C4-2B (cell line): ENCODE measurements around the gene CYGB.
"Not testable (repeated sequence)": the region's sequence is repeated elsewhere in the genome, so short reads cannot be mapped to it uniquely, and the experiment has no call there.

Experiments used
- H3K27ac ChIP-seq: fragments of 450-650 bp; 2 replicates; pipeline ENCODE4 v1.5.1; 2017
- ZFX ChIP-seq: fragments of 450-650 bp; IDR thresholded peaks from 2 replicates; pipeline ENCODE4 v1.6.1; 2017
- TF ChIP-seq, protein P1 (sequence below): fragments of 450-650 bp; conservative IDR thresholded peaks from 2 replicates; pipeline ENCODE4 v1.5.1; 2017; ENCODE audit warnings: mild to moderate bottlenecking

The CYGB gene

DNA sequence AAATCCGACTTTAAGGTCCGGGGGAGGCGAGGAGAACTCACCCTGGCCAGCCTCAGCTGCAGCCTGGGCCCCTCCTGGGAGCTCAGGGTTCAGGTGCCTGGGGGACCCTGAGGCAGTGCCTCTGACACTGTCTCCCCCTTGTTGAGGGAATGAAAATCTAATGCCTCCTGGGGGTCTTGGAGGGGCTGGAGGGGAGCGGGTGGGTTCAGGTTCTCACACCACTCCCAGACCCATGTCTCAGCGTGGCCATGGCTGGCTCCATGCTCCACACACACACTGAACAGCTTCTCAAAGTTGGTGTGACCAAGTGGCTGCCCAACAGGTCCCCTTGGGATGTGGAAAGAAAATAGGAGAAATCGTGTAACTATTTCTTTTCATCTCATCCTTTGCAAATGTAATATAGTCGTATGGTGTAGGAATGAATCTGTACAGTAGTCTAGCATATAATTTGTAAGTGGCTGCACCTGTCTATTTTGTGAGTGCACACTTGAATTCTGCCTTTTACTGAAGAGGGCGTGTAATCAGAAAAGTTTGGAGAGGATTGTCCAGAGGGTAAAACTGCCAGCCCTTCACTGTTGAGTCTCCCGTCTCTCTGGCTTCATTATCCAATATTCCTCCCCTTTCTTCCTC is 1.5 kb upstream of the CYGB start:
- no peak for TF ChIP-seq ZFX
- TF ChIP-seq, protein P1, sequence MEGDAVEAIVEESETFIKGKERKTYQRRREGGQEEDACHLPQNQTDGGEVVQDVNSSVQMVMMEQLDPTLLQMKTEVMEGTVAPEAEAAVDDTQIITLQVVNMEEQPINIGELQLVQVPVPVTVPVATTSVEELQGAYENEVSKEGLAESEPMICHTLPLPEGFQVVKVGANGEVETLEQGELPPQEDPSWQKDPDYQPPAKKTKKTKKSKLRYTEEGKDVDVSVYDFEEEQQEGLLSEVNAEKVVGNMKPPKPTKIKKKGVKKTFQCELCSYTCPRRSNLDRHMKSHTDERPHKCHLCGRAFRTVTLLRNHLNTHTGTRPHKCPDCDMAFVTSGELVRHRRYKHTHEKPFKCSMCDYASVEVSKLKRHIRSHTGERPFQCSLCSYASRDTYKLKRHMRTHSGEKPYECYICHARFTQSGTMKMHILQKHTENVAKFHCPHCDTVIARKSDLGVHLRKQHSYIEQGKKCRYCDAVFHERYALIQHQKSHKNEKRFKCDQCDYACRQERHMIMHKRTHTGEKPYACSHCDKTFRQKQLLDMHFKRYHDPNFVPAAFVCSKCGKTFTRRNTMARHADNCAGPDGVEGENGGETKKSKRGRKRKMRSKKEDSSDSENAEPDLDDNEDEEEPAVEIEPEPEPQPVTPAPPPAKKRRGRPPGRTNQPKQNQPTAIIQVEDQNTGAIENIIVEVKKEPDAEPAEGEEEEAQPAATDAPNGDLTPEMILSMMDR, result no peak
- H3K27ac ChIP-seq, result no peak overlapping the region

- H3K27ac ChIP-seq, result no peak overlapping the region
Measured at GRCh38 chr17:76538281-76538931, 897 bp upstream of the CYGB start.

DNA sequence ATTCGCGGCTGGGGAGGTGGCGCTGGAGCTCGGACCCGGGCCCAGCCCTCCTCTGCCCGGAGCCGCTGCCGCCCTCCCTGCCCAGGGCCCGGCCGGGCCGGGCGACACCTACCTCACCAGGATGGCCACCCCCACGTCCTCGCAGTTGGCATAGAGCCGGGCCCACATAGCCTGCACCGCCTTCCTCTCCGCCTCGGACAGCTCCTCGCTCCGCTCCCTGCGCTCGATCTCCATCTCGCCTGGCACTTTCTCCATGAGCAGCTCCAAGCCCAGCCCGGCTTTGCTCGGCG is 276 bp downstream of the CYGB start:
- TF ChIP-seq, protein P1, result no peak
- TF ChIP-seq ZFX, result no peak

More at GRCh38 chr17:76538281-76538931, 897 bp upstream of the CYGB start:
- TF ChIP-seq ZFX, result no peak
- TF ChIP-seq, protein P1, result no peak

DNA sequence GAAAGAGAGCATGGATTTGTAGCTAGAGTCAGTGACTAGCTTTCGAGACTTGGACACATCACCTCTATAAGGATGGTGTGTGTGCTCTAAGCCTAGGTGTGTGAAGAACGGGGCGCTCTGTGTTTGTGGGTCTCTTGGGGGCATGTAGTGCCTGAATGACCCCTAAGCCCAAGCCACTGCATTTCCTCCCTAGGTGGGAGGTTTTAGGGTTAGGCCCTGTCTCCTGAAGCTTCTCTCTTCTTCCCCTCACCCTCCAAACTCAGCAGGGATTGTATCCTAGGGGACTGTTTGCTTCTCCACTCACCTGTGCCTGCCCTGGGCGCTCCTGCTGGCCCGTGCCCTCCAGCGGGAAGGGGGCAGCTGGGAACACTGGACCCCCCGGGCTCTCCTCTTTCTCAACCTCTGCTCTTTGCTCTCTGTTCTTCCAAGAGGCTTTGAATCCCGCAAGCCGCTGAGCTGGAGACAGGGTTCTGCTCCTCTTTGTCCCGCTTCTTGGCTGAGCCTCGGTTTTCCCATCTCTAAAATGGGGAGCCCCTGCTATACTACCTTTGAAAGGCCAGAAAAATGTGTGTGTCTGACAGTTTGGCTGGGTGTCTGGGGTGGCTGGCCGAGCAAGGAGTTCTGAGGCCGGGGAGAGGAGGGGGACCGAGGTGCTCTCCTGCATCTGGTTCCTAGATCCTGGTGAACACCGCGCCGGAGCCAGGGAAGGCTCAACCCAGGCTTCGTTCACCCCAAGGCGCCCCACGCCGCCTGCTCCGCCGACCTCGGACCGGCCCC is 810 bp downstream of the CYGB start:
- no peak for TF ChIP-seq ZFX
- TF ChIP-seq, protein P1, result no peak
- H3K27ac ChIP-seq, result no peak overlapping the region

More for the DNA sequence above, 276 bp downstream of the CYGB start:
- H3K27ac ChIP-seq, result no peak overlapping the region

DNA sequence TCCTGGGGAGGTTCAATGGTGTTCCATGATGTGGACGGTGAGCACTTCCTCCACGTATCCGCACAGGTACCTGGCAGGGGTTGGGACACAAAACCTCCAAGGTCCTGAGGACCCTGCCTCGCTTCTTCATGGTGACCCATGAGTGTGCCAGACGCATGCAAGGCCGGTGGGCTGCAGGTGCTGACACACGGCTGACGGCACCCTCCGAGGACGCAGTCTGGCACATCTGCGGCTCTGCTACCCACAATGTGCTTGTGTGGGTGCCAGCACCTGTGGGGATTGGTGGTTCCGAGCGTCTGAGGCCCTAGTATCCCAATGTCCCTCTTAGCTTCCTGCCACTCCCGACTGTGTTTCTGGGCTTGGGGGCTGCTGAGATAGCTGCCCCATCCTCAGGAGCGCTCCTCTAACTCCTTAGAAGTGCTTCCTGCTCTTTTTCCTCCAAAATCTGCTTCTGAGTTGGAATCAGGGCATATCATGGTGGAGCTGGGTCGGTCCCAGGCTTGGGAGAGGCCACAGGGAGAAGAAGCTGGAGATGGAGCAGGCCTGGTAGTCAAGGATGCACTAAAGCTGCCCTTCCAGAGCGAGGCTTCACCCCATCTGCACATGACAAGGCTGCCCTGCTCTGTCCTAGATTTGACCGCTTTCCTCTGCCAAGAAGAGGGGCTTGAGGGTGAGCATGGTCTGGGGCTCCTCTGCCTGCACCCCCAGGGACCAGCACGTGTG is 1.6 kb downstream of the CYGB start:
- no peak for TF ChIP-seq ZFX
- TF ChIP-seq, protein P1, result no peak
- no peak overlapping the region for H3K27ac ChIP-seq

GRCh38 chr17:76534831-76535732 is 2.4 kb downstream of the CYGB start:
- H3K27ac ChIP-seq, result no peak overlapping the region

GRCh38 chr17:76533640-76534359 is 3.7 kb downstream of the CYGB start:
- not testable (repeated sequence) for H3K27ac ChIP-seq

More at GRCh38 chr17:76534831-76535732, 2.4 kb downstream of the CYGB start:
- no peak for TF ChIP-seq ZFX
- TF ChIP-seq, protein P1, result no peak
